ENCODE results near the gene SPATA31A1.
"Not testable (repeated sequence)": the region's sequence is repeated elsewhere in the genome, so short reads cannot be mapped to it uniquely, and the experiment has no call there.

SPATA31A1 gene

GRCh38 chr9:39355369-39355768 is at the start of gene SPATA31A1:
Gene SPATA31A1 (plus strand): TSS chr9:39355669. CDS start chr9:39355731, 62 bp downstream.
- not testable (repeated sequence) for DNase-seq (ENCODE audit: low spot score)

- DNase-seq (ENCODE audit: low spot score): not testable (repeated sequence)
Observed at GRCh38 chr9:39407261-39408204, 52.1 kb downstream of the SPATA31A1 start.

- DNase-seq (ENCODE audit: low spot score): not testable (repeated sequence)
Observed at GRCh38 chr9:39411254-39411940, 55.9 kb downstream of the SPATA31A1 start.
